NCI-H2081 treated with DMSO at 0.1 percent for 48 hours (cell line): ENCODE data around the gene OSGEP.
"Not testable (repeated sequence)": the region's sequence is repeated elsewhere in the genome, so short reads cannot be mapped to it uniquely, and the experiment has no call there.

Source experiments
- DNase-seq: peaks from one replicate; lab custom pipeline; 2025; lab: John Stamatoyannopoulos, UW

OSGEP gene

DNA sequence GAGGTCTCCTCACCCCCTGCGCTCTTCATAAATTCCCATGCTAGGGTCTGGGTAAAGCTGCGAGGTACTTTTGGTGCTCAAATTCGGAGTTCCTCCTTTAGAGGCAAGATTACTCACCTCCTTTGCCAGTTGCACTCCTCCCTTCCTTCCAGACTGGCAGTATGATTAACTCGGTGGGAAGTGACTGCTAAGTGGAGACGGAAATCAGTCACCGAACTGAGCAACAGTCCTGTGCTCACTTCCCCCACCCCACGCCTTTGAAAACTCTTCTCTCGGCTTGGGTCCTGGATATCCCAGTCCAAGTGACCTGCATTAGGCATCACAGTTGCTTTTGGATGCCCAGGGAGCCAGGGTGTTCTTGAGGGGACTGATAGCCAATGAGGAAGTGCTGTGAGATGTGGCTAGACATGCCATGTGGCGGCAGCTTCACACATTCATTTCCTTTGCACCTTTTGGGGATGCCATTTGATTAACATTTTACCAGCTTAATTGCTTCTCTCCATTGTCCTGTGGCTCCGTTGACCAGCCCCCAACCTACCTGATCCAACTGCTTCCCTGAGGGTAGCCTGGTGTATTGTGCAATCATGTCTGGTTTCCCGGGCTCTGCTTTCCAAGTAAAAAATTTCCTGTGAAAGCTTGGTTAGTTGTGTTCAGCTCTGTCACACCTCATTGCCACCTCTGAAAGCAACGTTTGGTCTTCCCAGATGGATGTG lies 15.4 kb upstream of the OSGEP start:
- no peak for DNase-seq

DNA sequence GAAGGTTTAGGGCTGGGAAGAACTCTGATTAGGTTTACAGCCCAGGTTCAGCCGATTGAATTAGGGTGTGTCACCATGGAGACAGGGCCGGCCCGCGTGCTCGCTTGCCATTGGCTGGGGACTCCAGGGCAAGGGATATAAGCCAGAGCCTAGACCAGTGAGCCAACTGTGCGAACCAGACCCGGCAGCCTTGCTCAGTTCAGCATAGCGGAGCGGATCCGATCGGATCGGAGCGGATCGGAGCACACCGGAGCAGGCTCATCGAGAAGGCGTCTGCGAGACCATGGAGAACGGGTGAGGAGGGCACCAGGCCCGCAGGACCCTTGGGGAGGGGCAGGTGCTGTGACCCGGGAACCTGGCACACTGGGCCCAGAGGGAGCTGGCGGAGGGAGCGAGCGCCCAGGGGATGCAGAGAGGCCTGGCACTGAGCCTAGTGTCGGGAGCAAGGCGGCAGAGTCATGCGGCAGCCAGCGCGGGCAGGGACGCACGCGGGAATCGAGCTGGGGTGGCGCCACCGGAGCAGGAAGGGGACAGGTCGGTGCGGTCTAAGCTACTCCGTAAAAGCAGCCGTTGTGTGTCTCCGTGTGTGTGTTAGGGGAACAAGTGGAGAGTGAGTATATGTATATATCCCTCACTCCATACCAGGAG lies 14.8 kb upstream of the OSGEP start, which contains the start of gene PNP:
Gene PNP, plus strand, starts transcription at position 165 of the 648 bp plus-strand sequence. Its CDS starts 119 bp downstream, at position 284.
- peak; percentile 70 for DNase-seq

DNA sequence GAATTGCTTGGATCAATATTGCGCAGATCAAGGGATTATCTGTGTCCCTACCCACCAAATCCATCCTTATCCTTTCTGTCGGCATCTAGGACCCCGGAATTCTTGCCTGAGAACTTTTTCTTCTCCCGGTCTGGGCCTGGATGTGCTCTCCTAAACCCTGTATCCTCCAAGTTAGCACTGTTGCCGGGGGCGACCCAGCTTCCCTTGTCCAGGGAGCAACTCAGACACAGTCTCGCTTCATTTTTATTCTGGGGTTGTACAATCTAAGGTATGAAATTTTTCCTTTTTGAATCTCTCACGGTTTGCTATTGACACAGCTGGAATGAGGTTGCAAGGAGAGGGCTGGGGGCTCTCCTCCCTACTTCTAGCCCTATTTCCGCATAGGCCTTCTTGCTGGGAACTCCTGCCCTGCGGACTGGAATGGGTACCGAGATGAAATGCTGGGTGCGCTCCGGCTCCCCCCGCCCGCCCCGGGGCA lies 14.2 kb upstream of the OSGEP start:
- no peak for DNase-seq

DNA sequence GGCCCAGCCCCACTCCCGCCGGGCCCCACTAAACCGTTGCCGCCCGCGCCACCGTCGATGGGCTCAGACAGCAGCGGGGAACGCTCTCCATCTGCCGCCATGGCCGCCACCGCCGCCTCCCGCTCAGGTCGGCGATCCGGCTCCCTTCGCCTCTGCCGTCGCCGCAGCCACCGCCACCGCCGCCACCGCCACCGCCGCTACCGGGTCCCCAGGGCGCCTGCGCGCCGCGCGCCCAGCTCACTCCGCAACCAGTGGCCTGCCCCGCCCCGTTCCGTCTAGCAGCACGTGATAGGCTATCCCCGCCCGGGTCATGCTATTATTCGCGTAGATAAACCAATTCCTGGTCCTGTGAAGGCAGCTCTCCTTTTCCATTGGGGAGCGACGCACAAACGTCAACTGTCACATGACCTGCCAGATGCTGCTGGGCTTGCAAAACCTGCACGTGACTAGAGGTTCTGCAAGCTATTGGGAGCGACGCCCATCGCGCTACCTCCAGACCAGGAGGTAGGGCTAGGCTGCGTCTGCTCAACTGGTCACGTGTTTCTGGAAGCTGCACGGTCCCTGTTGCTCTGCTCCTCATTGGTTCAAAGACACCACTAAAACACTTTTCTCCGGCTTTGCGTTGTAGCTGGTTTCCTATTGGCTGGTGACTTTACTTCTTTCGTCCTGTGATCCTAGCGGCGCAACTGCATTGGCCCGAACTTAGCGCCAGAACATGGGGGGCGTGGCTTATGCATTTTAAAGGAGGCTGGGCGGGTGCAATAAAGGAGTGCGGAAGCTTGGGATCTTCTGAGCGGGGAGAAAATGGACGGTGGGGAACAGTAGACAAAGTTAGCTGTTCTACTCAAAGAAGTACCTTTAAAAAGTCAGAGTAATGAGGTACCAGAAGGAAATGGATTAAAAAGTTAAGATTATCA lies 6.9 kb upstream of the OSGEP start, which contains the start of gene PIP4P1:
Gene PIP4P1, minus strand, starts transcription at position 210 of the 917 bp plus-strand sequence. Its CDS starts 109 bp downstream, at position 101.
- DNase-seq, result peak; percentile 100

DNA sequence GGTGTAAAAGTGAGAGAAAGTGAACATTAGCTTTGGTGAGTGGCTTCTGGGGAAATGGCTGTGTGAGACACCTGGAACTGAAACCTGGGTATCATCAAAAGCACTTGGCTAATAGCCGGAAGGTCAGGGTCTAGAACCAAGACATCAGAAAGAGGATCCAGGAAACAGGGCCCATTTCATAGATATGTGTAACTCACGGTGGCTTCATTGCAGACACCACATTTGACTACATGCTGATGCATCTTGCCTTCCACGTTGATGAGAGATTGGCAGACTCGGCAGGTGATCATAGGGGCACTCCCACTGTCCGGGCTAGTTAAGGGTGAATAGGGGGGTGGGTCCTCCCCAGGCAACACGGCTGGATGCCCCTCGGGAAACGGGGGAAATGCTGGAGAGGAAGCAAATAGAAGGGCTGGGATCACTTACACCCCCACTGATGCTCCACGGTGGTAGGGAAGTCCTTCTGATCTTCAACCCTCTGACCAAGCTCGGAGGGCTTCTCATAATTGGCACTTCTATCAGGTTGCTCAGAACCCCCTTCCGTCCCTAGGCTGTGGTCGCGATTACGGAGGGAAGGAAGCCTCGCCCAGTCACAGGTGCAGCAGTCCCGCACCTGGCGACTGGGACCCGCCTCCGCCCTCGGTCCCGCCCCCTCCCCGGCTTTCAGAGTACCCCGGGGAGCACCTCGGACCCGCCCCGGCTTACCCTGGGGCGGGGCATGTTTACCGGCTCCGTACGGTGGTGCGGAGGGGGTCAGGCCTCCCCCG lies 6.0 kb upstream of the OSGEP start:
- DNase-seq, result peak; percentile 1

DNA sequence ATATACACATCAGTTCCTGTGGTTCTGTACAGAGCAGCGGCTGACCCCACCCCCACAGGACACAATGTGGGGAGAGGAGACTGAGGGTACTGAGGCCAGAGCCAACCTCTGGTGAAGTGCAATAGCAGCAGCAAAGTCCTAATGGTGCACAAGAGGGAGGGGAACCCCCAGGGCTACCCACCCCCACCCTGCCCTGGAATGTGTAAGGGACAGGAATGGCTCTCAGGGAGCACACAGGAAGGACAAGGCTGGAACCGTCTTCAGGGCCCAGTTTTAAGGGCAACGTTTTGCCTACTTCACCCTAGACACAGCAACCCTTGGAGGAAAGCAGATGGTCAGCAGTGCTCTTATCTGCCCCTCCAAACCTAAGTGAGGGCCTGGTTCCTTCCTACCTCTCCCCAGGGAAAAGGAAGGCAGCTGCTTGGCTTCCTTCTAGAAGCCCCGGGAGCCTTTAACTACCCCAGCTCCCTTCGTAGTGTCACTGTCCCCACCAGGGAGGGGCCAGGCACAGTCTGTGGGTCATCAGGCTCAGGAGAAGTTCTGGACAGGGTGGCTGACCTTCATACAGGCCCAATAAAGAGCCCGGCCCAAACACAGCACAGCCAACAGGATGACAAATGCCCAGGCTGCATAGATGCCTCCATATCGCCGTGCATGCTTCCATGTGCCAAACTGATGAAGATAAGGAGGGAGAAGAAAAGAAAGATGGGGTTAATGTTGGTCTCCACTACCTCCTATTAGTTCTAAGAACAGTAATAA lies 3.6 kb upstream of the OSGEP start:
- no peak for DNase-seq

DNA sequence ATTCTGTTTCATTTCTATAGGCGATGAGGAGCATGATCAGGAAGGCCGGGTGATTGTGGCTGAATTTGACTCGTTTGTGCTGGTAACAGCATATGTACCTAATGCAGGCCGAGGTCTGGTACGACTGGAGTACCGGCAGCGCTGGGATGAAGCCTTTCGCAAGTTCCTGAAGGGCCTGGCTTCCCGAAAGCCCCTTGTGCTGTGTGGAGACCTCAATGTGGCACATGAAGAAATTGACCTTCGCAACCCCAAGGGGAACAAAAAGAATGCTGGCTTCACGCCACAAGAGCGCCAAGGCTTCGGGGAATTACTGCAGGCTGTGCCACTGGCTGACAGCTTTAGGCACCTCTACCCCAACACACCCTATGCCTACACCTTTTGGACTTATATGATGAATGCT lies 2.4 kb upstream of the OSGEP start:
- no peak for DNase-seq

DNA sequence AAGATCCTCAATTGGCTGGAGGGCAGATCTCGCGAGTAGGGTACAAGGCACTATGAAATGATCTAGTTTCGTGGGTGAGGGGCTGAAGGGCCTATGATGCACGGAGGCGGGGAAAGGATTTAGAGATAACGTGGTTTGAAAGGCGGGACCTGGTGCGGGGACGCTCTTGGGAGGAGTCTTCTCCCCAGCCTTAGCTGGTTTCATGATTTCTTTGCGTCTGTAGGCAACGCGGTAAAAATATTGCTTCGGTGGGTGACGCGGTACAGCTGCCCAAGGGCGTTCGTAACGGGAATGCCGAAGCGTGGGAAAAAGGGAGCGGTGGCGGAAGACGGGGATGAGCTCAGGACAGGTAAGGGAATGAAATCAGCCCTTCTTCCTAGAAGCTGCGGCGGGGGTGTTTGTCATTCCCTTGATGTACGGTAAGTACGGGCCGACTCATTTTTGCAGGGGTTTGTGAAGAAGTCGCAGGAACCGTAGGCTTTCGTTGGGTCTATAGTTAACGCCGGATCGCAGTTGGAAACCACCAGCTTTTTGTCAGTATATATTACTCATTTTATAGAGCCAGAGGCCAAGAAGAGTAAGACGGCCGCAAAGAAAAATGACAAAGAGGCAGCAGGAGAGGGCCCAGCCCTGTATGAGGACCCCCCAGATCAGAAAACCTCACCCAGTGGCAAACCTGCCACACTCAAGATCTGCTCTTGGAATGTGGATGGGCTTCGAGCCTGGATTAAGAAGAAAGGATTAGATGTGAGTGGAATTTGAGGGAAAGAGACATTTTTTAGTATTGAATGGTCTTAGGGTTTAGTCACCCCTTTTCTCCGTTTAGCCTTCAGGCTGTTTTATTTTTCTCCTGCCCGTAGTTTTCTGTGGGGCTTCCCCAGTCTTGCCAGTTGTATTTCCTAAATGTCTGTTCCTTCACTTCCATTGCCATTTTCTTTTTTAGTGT lies 1.0 kb upstream of the OSGEP start:
- DNase-seq, result no peak

DNA sequence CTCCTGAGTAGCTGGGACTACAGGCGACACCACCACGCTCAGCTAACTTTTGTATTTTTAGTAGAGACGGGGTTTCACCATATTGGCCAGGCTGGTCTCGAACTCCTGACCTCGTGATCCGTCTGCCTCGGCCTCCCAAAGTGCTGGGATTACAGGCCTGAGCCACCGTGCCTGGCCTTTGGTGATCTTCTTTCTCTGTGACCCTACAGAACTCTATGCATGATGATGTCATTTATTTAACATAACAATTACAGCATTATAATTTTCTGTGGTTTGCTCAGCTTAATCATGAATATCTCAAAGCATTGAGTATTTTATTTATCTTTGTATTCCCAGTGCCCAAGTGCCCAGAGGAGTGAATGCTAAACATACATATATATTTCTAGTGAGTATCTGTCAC lies 1.8 kb downstream of the OSGEP start:
- DNase-seq, result not testable (repeated sequence)

DNA sequence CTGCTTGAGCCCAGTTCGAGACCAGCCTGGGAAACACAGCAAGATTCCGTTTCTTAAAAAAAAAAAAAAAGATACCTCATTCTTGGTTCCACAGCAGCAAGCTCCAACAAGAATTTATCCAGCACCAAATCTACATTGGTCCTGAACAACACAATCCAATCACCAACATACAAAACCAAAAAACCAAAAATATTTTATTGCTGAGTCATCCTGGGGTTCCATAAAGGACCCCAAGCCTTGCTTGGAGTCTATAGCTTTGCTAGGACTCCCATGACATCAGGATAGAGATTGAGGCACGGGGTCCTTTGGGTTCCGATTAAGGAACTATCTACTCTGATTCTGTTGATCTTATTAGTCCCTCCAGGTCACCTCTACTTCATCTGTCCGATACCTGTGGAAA lies 7.7 kb downstream of the OSGEP start:
- DNase-seq, result no peak

DNA sequence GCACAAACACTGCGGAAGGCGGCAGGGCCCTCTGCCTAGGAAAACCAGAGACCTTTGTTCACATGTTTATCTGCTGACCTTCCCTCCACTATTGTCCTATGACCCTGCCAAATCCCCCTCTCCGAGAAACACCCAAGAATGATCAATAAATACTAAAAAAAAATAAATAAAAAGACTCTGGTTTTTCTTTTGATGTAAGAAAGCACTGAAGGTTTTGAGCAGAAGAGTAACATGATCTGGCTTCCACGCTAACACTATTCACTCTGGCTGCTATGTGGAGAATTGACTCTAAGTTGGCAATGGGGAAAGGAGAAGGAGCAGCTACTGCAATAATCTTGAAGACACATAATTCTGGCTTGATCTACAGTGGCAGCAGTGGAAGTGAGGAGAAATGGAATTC lies 11.0 kb downstream of the OSGEP start:
- DNase-seq, result not testable (repeated sequence)

DNA sequence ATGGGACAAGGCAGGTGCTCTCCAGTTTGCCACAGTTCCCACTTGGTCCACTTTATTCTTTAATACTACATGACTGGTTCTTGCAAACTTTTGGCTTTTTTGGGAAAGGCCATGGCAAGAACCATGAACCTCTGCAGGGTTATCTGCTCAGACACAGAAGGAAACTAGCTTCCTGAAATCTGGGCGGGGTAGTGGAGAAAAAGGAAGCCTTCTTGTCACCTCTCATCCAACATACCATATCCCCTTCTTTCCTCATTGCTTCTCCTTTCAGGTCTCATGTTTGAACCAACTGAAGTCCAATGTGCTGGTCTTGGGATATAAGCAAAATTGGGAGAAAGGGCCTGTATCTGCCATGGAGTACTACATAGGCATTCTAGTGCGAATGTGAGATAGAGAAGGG lies 13.2 kb downstream of the OSGEP start:
- DNase-seq, result no peak

DNA sequence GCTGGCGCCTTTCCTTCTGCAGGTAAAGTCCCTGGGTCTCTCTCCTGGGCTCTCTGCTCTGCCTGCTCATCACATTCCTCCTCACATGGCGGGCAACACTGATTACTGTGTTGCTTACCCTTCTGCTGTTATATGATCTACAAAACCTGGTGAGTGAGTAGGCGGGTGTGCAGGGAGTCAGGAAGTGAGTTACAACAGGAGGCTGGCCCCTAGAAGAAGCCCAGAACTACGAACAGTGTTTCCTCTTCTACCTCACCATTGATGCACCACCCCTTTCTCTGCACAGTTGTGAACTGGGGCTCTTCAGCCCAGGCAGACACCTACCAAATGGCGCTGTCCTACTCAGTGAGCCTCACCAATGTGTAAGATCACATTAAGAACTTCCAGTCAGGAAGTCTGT lies 13.7 kb downstream of the OSGEP start:
- DNase-seq, result no peak

DNA sequence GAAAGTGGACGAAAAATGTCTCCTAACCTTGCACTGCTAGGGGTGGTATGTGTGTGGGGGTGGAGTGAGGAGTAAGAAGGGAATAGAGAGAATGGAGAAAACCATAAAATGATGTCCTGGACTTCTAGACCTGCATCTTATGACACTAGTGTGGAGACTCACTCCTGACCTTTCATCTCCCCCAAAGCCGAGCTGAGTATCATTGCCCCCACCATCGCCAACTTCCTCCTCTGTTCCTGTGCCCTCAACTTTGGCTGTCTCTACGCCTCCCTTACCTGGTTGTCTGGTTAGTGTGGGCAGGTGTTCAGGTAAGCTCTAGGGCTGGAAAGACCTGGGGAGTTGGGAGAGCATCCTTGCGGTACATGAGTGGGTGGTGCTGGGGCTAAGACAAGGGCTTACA lies 14.1 kb downstream of the OSGEP start:
- no peak for DNase-seq

DNA sequence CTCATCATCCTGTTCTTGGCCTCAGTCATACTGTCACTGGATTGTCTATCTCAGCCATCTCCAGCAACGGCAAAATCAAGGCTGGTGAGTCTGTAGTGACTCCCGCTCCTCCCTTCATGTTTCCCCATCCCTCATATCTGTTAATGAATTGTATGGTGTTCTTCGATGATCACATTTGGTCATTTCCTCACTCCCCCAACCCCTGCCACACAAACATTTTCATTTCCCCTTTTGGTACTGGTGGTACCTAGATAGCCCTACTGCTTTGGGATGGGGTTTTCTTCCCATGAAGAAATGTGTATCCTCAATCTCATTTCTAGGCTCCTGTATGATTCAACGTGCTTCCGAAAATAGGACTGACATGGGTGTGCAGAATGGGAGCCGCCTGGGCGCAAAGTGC lies 15.9 kb downstream of the OSGEP start:
- no peak for DNase-seq

DNA sequence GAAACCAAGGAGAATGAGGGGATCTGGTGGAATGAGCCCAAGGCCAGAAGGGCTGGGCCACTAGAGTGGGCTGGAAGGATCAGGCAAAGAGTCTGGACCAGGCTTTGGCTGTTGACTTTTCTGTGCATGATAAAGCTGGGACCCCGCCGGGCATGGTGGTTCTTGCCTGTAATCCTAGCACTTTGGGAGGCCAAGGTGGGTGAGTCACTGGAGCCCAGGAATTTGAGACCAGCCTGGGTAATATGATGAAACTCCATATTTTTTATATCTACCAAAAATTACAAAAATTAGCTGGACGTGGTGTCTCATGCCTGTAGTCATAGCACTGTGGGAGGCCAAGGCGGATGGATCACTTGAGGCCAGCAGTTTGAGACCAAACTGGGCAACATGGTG lies 18.3 kb downstream of the OSGEP start:
- DNase-seq, result no peak

DNA sequence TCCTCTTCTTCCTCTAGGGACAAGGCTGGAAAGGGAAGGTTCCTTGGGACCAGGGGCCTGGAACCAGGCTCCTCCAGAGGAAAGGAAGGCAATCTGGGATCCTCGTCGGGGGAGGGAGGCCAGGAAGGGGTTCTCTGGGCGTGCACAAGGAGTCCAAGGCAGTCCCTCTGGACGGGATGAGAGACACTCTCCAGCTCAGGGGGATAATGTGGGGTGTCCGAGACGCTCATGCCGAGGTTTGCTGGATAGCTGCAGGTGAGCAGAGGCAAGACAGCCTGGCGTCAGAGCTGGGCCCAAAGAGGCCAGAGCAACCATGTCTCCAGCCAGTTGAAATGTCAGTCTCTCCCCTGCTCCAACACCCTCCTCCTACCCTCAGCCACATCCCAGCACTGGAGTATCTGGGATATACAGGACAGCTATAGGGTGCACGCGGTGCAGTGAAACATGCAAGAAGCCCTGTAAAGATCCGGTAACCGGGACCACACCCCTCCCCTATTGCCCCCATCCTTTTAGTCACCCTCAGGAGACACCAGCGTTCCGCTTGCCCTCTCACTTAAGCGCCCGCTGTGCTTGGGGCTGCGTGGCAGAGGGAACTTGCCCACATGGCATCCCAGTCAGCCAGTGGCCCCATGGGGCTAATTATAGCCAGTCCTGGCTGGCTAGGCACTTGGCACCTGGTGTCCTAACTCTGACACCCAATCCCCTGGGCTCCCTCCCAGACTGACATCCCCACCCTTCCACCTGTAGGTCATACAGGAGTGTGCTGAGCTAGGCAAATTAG lies 18.8 kb downstream of the OSGEP start, which contains the start of gene KLHL33:
Gene KLHL33, minus strand, starts transcription at position 585 of the 781 bp plus-strand sequence. Its CDS starts 355 bp downstream, at position 230.
- no peak for DNase-seq

DNA sequence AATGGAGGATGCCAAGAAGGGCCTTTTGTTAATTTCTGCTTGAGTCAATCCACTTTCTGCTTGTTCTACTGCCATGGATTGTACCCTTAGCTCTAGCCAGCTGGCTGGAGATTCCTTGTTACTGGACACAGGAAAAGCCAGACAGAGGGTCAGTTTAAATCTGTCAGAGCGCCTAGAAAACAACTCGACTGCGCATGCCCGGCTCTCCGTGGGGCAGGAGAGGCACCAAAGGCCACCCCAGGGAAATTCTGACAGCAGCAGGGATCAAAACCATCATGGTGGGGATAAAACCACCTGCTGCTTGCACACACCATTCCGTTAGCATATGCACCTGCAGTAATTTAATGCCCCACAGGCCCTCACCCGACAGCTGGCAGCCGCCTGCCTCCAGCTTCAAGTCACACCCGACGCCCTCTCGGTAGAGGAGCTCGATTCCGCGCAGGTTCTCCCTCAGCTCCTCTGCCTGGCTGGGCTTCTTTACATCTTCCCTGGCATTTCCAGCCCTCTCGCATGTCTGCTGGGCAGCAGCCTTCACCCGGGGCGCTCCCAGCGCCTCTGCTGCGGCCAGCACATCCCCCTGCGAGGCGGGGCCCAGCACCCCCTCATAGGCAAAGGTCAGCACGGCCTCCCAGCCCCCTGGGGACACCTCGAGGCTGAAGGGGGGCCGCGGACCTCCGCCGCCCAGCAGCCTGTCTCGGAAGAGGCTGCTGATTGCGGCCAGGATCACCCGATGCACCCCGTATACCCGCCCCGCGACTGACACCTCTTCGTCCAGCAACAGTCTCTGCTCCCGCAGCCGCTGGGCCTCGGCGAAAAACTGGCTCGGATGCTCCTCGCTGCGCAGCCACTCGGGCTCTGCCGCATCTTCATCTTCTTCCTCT lies 19.7 kb downstream of the OSGEP start:
- DNase-seq, result no peak
